ENCODE data around the gene CAMK2D.

The CAMK2D gene

DNA sequence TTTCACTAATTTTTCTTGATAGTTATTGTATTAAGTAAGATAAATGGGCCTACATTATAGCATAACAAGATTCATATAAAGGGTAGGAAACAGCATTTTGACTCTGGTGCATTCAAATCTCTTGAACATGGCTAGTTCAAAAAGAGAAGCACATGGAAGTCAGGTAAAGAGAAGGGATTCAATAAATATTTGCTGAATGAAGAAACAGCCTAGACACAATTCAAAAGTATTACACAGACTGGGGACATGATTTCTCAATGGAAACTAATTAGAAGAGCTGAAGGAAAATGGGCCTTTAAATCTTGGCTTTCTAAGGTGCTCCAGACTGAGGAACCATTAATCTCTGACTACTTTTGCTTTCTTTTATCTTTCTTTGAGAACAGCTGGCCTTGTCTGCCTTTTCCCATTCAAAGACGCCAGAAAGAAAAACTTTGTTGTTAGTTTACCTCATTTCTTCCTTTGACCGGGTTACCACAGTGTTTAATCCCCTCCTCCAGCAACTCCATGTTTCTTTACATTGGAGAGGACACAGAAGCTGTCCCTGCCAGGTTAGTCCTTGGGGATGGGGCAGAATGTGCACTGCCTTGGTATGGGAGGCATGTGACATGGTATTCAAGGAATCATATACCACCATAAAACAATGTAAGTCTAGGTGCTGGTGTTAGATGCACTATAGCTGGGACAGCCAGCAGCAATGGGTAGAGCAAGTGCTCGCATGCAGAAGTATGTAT, 264.2 kb downstream of the CAMK2D start:
- Histone ChIP-seq H3K9me3 (ENCODE audit: control insufficient read depth in 5 of 5, low read length in 5 of 5) (no peaks in the 10 kb centered on the region), H3K4me3 (ENCODE audit: low read depth in 1 of 5, low read length in 5 of 5) (no peak overlapping the region), H3K9ac (ENCODE audit: low read length in 5 of 5) (no peak overlapping the region), H3K27me3 (ENCODE audit: control insufficient read depth in 5 of 5, insufficient read depth in 4 of 5, low read length in 5 of 5) (no peaks in the 10 kb centered on the region), H3K36me3 (ENCODE audit: control insufficient read depth in 5 of 5, insufficient read depth in 5 of 5, low read length in 5 of 5) (peaks cover 4 to 16% (median 9%) of the 10 kb centered on the region in 5 donors), H3K27ac (ENCODE audit: low read depth, low read length) (no peak overlapping the region), H3K4me1 (ENCODE audit: control insufficient read depth in 5 of 5, insufficient read depth in 5 of 5, low read length in 5 of 5) (no peaks in the 10 kb centered on the region)

DNA sequence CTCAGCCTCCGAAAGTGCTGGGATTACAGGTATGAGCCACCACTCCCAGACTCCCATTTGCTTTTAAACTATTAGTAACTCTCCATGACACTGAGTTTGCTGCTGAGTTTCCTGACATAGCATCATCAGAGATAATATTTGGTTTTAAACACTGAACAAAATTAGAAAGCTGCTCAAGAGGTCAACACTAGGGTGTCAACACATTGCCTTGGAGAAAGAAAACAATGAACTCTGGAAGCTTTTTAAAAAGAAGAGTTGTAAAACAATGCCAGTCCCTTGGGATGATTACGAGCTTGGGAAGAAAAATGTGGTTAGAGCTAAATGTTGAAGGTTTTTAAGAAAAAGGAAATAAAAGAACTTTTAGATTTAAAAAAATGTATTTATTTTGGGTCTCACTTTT, 264.8 kb downstream of the CAMK2D start:
- H3K27me3 ChIP-seq (ENCODE audit: control insufficient read depth in 5 of 5, insufficient read depth in 4 of 5, low read length in 5 of 5) = no peaks in the 10 kb centered on the region
- peaks cover 4 to 12% (median 9%) of the 10 kb centered on the region in 5 donors for H3K36me3 ChIP-seq (ENCODE audit: control insufficient read depth in 5 of 5, insufficient read depth in 5 of 5, low read length in 5 of 5)
- H3K27ac ChIP-seq (ENCODE audit: low read depth, low read length) = no peak overlapping the region
- no peaks in the 10 kb centered on the region for H3K4me1 ChIP-seq (ENCODE audit: control insufficient read depth in 5 of 5, insufficient read depth in 5 of 5, low read length in 5 of 5)
- no peak overlapping the region for H3K4me3 ChIP-seq (ENCODE audit: low read depth in 1 of 5, low read length in 5 of 5)
- no peak overlapping the region for H3K9ac ChIP-seq (ENCODE audit: low read length in 5 of 5)
- no peaks in the 10 kb centered on the region for H3K9me3 ChIP-seq (ENCODE audit: control insufficient read depth in 5 of 5, low read length in 5 of 5)

DNA sequence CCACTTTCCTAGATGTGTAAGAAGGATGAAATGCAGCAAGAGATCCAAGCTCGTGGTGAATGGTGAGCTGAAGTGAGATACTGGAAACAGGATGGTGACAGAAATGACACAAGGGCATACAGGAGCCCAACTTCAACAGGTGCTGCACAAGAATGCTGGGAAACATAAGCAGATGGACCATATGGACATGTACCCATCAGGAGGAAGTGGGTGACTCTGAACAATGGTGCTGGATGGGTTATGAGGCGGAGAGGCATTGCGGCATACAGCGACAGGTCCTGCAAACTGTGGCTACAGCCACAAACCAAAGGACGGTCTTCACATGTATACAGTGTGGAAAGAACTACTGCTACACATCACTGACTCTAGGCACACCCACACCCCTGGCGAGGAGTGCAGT, 265.7 kb downstream of the CAMK2D start:
- H3K36me3 ChIP-seq (ENCODE audit: control insufficient read depth in 5 of 5, insufficient read depth in 5 of 5, low read length in 5 of 5) = peaks cover 4 to 12% (median 9%) of the 10 kb centered on the region in 5 donors
- H3K9ac ChIP-seq (ENCODE audit: low read length in 5 of 5) = no peak overlapping the region
- H3K27me3 ChIP-seq (ENCODE audit: control insufficient read depth in 5 of 5, insufficient read depth in 4 of 5, low read length in 5 of 5) = no peaks in the 10 kb centered on the region
- H3K9me3 ChIP-seq (ENCODE audit: control insufficient read depth in 5 of 5, low read length in 5 of 5) = no peaks in the 10 kb centered on the region
- H3K27ac ChIP-seq (ENCODE audit: low read depth, low read length) = no peak overlapping the region
- no peaks in the 10 kb centered on the region for H3K4me1 ChIP-seq (ENCODE audit: control insufficient read depth in 5 of 5, insufficient read depth in 5 of 5, low read length in 5 of 5)
- H3K4me3 ChIP-seq (ENCODE audit: low read depth in 1 of 5, low read length in 5 of 5) = no peak overlapping the region

DNA sequence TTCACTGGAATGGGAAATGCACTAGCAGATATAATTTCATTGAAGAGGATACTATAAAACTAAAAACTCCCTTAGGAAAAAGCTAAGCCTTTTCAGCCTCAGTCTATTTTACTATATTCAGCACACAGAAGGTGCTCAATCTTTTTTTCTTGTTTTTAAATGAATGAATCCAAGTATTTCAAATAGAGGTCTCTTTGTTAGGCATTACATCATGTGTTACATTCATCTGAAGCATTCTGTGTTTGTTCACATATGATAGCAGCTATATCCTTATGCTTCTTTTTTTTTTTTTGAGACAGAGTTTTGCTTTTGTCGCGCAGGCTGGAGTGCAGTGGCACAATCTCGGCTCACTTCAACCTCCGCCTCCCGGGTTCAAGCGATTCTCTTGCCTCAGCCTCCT, 278.4 kb downstream of the CAMK2D start:
- Histone ChIP-seq H3K27ac (ENCODE audit: low read depth, low read length) (no peak overlapping the region), H3K4me1 (ENCODE audit: control insufficient read depth in 5 of 5, insufficient read depth in 5 of 5, low read length in 5 of 5) (no peaks in the 10 kb centered on the region), H3K9me3 (ENCODE audit: control insufficient read depth in 5 of 5, low read length in 5 of 5) (no peaks in the 10 kb centered on the region), H3K36me3 (ENCODE audit: control insufficient read depth in 5 of 5, insufficient read depth in 5 of 5, low read length in 5 of 5) (peaks cover 0 to 12% (median 4%) of the 10 kb centered on the region in 5 donors), H3K4me3 (ENCODE audit: low read depth in 1 of 5, low read length in 5 of 5) (no peak overlapping the region), H3K9ac (ENCODE audit: low read length in 5 of 5) (no peak overlapping the region), H3K27me3 (ENCODE audit: control insufficient read depth in 5 of 5, insufficient read depth in 4 of 5, low read length in 5 of 5) (no peaks in the 10 kb centered on the region)

DNA sequence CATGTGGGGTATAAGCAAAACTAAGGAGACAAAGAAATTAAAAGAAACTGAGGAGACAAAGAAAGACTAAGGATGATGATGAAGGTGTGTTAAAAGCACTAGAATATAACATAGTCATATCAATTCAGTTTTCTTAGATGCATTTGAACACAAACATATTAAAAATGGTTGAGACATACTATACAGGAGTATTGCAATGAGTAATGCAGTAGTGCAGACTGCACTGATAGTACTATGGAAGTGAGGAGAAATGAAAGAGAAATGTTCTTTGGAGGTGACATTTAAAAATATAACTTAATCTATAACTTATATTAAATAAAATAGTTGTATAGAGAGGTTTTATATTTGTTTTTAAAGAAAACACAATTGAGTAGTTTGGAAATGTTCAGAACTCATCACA, 279.2 kb downstream of the CAMK2D start:
- no peaks in the 10 kb centered on the region for H3K27me3 ChIP-seq (ENCODE audit: control insufficient read depth in 5 of 5, insufficient read depth in 4 of 5, low read length in 5 of 5)
- H3K27ac ChIP-seq (ENCODE audit: low read depth, low read length) = no peak overlapping the region
- H3K4me1 ChIP-seq (ENCODE audit: control insufficient read depth in 5 of 5, insufficient read depth in 5 of 5, low read length in 5 of 5) = no peaks in the 10 kb centered on the region
- H3K36me3 ChIP-seq (ENCODE audit: control insufficient read depth in 5 of 5, insufficient read depth in 5 of 5, low read length in 5 of 5) = peaks cover 0 to 12% (median 4%) of the 10 kb centered on the region in 5 donors
- H3K4me3 ChIP-seq (ENCODE audit: low read depth in 1 of 5, low read length in 5 of 5) = no peak overlapping the region
- H3K9ac ChIP-seq (ENCODE audit: low read length in 5 of 5) = no peak overlapping the region
- peaks cover 0 to under 1% (median 0%) of the 10 kb centered on the region in 5 donors for H3K9me3 ChIP-seq (ENCODE audit: control insufficient read depth in 5 of 5, low read length in 5 of 5)

DNA sequence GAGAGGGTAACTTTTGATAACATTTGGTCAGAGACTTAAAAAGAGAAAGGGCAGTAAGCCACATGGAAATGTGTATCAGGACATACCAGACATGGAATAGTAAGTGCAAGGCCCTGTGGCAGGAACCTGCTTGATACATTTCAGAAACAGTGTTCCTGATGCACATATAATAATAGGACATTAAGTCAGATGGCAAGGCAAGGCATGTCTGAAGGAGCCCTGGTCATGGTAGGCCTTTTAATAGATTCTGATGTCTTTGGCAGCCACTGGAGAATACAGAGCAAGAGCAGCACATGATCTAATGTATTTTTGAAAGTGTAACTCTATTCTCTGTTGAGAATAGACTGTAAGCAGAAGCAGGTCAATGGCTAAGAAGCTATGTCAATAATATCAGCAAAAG, 279.7 kb downstream of the CAMK2D start:
- H3K27me3 ChIP-seq (ENCODE audit: control insufficient read depth in 5 of 5, insufficient read depth in 4 of 5, low read length in 5 of 5) = no peaks in the 10 kb centered on the region
- peaks cover 0 to 12% (median 7%) of the 10 kb centered on the region in 5 donors for H3K36me3 ChIP-seq (ENCODE audit: control insufficient read depth in 5 of 5, insufficient read depth in 5 of 5, low read length in 5 of 5)
- H3K4me1 ChIP-seq (ENCODE audit: control insufficient read depth in 5 of 5, insufficient read depth in 5 of 5, low read length in 5 of 5) = no peaks in the 10 kb centered on the region
- peaks cover 0 to 6% (median 4%) of the 10 kb centered on the region in 5 donors for H3K9me3 ChIP-seq (ENCODE audit: control insufficient read depth in 5 of 5, low read length in 5 of 5)
- H3K9ac ChIP-seq (ENCODE audit: low read length in 5 of 5) = no peak overlapping the region
- no peak overlapping the region for H3K4me3 ChIP-seq (ENCODE audit: low read depth in 1 of 5, low read length in 5 of 5)
- no peak overlapping the region for H3K27ac ChIP-seq (ENCODE audit: low read depth, low read length)

DNA sequence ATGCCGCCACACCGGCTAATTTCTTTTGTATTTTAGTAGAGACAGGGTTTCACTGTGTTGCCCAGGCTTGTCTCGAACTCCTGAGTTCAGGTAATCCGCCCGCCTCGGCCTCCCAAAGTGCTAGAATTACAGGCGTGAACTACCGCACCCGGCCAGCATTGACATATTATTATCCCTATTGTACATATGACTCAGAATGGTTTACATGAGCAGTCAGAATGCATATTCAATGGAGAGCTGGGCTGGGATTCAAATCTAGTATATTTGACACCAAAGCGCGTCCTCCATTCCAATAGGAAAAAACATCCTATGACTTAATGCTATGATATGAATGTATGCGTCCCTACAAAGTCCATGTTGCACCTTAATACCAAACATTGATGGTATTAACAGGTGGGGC, 281.4 kb downstream of the CAMK2D start:
- H3K27ac ChIP-seq (ENCODE audit: low read depth, low read length) = no peak overlapping the region
- H3K9me3 ChIP-seq (ENCODE audit: control insufficient read depth in 5 of 5, low read length in 5 of 5) = peaks cover 0 to 9% (median 4%) of the 10 kb centered on the region in 5 donors
- H3K36me3 ChIP-seq (ENCODE audit: control insufficient read depth in 5 of 5, insufficient read depth in 5 of 5, low read length in 5 of 5) = peaks cover 0 to 21% (median 2%) of the 10 kb centered on the region in 5 donors
- H3K9ac ChIP-seq (ENCODE audit: low read length in 5 of 5) = no peak overlapping the region
- no peaks in the 10 kb centered on the region for H3K27me3 ChIP-seq (ENCODE audit: control insufficient read depth in 5 of 5, insufficient read depth in 4 of 5, low read length in 5 of 5)
- no peaks in the 10 kb centered on the region for H3K4me1 ChIP-seq (ENCODE audit: control insufficient read depth in 5 of 5, insufficient read depth in 5 of 5, low read length in 5 of 5)
- H3K4me3 ChIP-seq (ENCODE audit: low read depth in 1 of 5, low read length in 5 of 5) = no peak overlapping the region

DNA sequence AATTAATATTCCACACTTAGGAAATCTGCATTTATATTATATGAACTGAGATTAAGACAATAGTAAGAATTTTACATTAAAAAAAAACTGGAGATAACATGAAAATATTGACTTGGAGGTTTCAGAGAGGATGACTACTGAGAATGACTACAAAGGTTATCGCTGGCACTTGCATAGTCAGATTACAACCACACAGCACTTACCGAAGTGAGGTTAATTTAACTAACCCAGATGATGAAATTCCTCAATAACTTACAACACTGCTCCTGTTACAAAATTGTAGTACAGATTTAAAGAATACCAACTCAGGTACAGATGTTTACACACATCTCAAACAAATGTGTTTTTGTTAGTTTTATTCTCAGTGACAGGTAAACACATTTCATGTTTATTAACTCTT, 283.5 kb downstream of the CAMK2D start:
- Histone ChIP-seq H3K9ac (ENCODE audit: low read length in 5 of 5) (no peak overlapping the region), H3K4me3 (ENCODE audit: low read depth in 1 of 5, low read length in 5 of 5) (no peak overlapping the region), H3K27me3 (ENCODE audit: control insufficient read depth in 5 of 5, insufficient read depth in 4 of 5, low read length in 5 of 5) (no peaks in the 10 kb centered on the region), H3K9me3 (ENCODE audit: control insufficient read depth in 5 of 5, low read length in 5 of 5) (peaks cover 0 to 9% (median 4%) of the 10 kb centered on the region in 5 donors), H3K36me3 (ENCODE audit: control insufficient read depth in 5 of 5, insufficient read depth in 5 of 5, low read length in 5 of 5) (peaks cover 0 to 15% (median 2%) of the 10 kb centered on the region in 5 donors), H3K4me1 (ENCODE audit: control insufficient read depth in 5 of 5, insufficient read depth in 5 of 5, low read length in 5 of 5) (no peaks in the 10 kb centered on the region), H3K27ac (ENCODE audit: low read depth, low read length) (no peak overlapping the region)

DNA sequence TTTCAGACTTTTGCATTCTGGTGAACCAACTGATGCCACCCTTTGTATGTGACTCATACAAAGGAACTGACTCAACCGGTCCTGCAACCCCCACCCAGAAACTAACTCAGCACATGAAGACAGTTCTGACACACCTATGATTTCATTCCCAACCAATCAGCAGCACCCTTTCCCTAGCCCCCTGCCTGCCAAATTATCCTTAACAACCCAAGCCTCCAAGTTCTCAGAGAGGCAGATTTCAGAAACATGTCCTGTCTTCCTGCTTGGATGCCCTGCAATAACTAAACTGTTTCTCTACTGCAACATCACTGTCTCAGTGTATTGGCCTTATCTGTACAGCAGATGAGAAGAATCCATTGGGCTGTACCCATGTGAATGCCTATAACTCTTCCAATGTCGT, 284.7 kb downstream of the CAMK2D start:
- H3K27ac ChIP-seq (ENCODE audit: low read depth, low read length) = no peak overlapping the region
- H3K4me3 ChIP-seq (ENCODE audit: low read depth in 1 of 5, low read length in 5 of 5) = no peak overlapping the region

DNA sequence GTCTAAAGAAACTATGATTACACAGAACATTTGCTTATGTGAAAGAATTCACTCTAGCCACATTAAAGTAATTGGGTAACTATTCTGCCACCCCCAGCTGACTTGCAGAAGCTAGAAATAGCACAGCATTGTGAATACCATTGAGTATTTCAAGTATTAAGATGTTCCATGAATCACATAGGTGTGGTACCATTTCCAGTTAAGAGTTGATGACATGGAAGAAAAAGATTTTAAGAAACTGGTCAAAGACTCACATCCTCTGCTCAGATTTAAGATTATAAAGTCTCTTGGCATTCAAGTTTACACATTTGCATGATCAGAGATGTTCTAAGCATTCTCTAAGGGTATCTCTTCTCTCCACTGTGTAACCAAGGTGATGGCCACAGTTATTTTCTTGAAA, 287.5 kb downstream of the CAMK2D start:
- H3K27ac ChIP-seq (ENCODE audit: low read depth, low read length) = no peak overlapping the region
- H3K4me3 ChIP-seq (ENCODE audit: low read depth in 1 of 5, low read length in 5 of 5) = no peak overlapping the region
- peaks cover 0 to 10% (median 0%) of the 10 kb centered on the region in 5 donors for H3K36me3 ChIP-seq (ENCODE audit: control insufficient read depth in 5 of 5, insufficient read depth in 5 of 5, low read length in 5 of 5)
- no peaks in the 10 kb centered on the region for H3K27me3 ChIP-seq (ENCODE audit: control insufficient read depth in 5 of 5, insufficient read depth in 4 of 5, low read length in 5 of 5)
- peaks cover 0 to 9% (median under 1%) of the 10 kb centered on the region in 5 donors for H3K4me1 ChIP-seq (ENCODE audit: control insufficient read depth in 5 of 5, insufficient read depth in 5 of 5, low read length in 5 of 5)
- peaks cover 0 to 9% (median 4%) of the 10 kb centered on the region in 5 donors for H3K9me3 ChIP-seq (ENCODE audit: control insufficient read depth in 5 of 5, low read length in 5 of 5)
- H3K9ac ChIP-seq (ENCODE audit: low read length in 5 of 5) = no peak overlapping the region

More for the DNA sequence above, 284.7 kb downstream of the CAMK2D start:
- Histone ChIP-seq H3K9ac (ENCODE audit: low read length in 5 of 5) (no peak overlapping the region), H3K27me3 (ENCODE audit: control insufficient read depth in 5 of 5, insufficient read depth in 4 of 5, low read length in 5 of 5) (no peaks in the 10 kb centered on the region), H3K36me3 (ENCODE audit: control insufficient read depth in 5 of 5, insufficient read depth in 5 of 5, low read length in 5 of 5) (peaks cover 0 to 10% (median 2%) of the 10 kb centered on the region in 5 donors), H3K9me3 (ENCODE audit: control insufficient read depth in 5 of 5, low read length in 5 of 5) (peaks cover 0 to 9% (median 4%) of the 10 kb centered on the region in 5 donors), H3K4me1 (ENCODE audit: control insufficient read depth in 5 of 5, insufficient read depth in 5 of 5, low read length in 5 of 5) (peaks cover 0 to under 1% (median 0%) of the 10 kb centered on the region in 5 donors)
